HCT116 (cell line): ENCODE measurements around the gene SLC25A12. TPM values are rescaled to one million over a fixed set of nuclear protein-coding genes. Genes with fewer than 3 reads are reported as not detected.
A peak's percentile ranks its signal among the peaks of the same experiment; 100 is the strongest.

ENCODE experiments used
- ATAC-seq: fragments of 200-7000 bp; cut with Tn5 transposase; 2 replicates; pipeline ENCODE4 v1.9.1; 2020; ENCODE audit warnings: mild to moderate bottlenecking, moderate library complexity
- BruUV-seq: library from RNA; stranded (reverse); fragments of 400-500 nt; replicated peaks from 2 replicates; lab custom pipeline; 2021; lab: Mats Ljungman, UMichigan
- CTCF ChIA-PET: fragments of 300-600 bp; sonication (Branson Sonifier 250); formaldehyde crosslinking; loops from one replicate; lab custom pipeline; 2021; ENCODE audit warnings: antibody characterized with exemption; lab: Charles Lee
- POLR2A ChIA-PET: fragments of 300-600, 350-600 bp; sonication (Branson Sonifier 250); formaldehyde crosslinking; loops from one replicate; lab custom pipeline; 2021; ENCODE audit warnings: antibody characterized with exemption; lab: Charles Lee
- RAD21 ChIA-PET, 2 experiments: fragments of 300-600 bp; sonication (Branson Sonifier 250); formaldehyde crosslinking; loops; one replicate each; lab custom pipeline; 2023; ENCODE audit warnings: low total read pairs in 2 of 2; ENCODE audit not compliant: uncharacterized antibody in 2 of 2, unreplicated experiment in 2 of 2, low non-redundant PET in 1 of 2; lab: Charles Lee
- DNase-seq: peaks from one replicate; pipeline ENCODE4 v3.0.0-alpha.2; 2010; ENCODE audit warnings: low read depth, low spot score
- H2AFZ ChIP-seq: fragments of 200-600 bp; shearing (Covaris generic), sonication (generic); 2 replicates; pipeline ENCODE4 v1.6.1; 2017; ENCODE audit warnings: low read depth, mixed run types, mixed read lengths, antibody characterized with exemption, low read length; ENCODE audit not compliant: poor library complexity, severe bottlenecking
- H3K27ac ChIP-seq: 2 replicates; pipeline ENCODE4 v1.5.1; 2012; ENCODE audit warnings: low read depth, low read length
- H3K27me3 ChIP-seq: fragments of 200-600 bp; sonication (generic); 2 replicates; pipeline ENCODE4 v1.6.1; 2016; ENCODE audit warnings: mixed run types, low read length, mixed read lengths; ENCODE audit not compliant: insufficient read depth
- H3K36me3 ChIP-seq, 2 experiments: fragments of 200-500 bp in 1 of 2; fragments of 200-600 bp in 1 of 2; sonication (Bioruptor generic) in 1 of 2; sonication (generic) in 1 of 2; 2 replicates each; pipeline versions ENCODE4 v1.5.1 to v1.6.1; 2014 to 2016; ENCODE audit warnings: low read length in 2 of 2, inconsistent platforms in 1 of 2, mixed read lengths in 1 of 2, mixed run types in 1 of 2; ENCODE audit not compliant: insufficient read depth in 2 of 2, control insufficient read depth in 1 of 2
- H3K4me1 ChIP-seq, 2 experiments: fragments of 200-600 bp in 1 of 2; sonication (generic) in 1 of 2; 2 replicates each; pipeline versions ENCODE4 v1.5.1 to v1.6.1; 2012 to 2017; ENCODE audit warnings: low read length in 2 of 2, inconsistent platforms in 1 of 2, mild to moderate bottlenecking in 1 of 2, mixed read lengths in 1 of 2, mixed run types in 1 of 2, moderate library complexity in 1 of 2; ENCODE audit not compliant: insufficient read depth in 2 of 2, control insufficient read depth in 1 of 2
- H3K4me2 ChIP-seq: fragments of 200-600 bp; sonication (generic); 2 replicates; pipeline ENCODE4 v1.6.1; 2017; ENCODE audit warnings: mixed run types, low read length, mixed read lengths
- H3K4me3 ChIP-seq, 2 experiments: fragments of 200-600 bp in 1 of 2; sonication (generic) in 1 of 2; replicated peaks in 1 of 2; 2 replicates each; pipeline ENCODE4 v1.5.1; 2011 to 2016; ENCODE audit warnings: low read length in 2 of 2, control low read depth in 1 of 2, low read depth in 1 of 2, mild to moderate bottlenecking in 1 of 2, mixed read lengths in 1 of 2, mixed run types in 1 of 2
- H3K79me2 ChIP-seq: fragments of 200-600 bp; sonication (generic); 2 replicates; pipeline ENCODE4 v1.6.1; 2017; ENCODE audit warnings: mild to moderate bottlenecking, mixed run types, low read length, moderate library complexity, mixed read lengths; ENCODE audit not compliant: insufficient read depth
- H3K9ac ChIP-seq: fragments of 200-600 bp; sonication (generic); 2 replicates; pipeline ENCODE4 v1.6.1; 2016; ENCODE audit warnings: low read length, mixed read lengths
- H3K9me2 ChIP-seq: fragments of 200-600 bp; sonication (generic), shearing (Covaris generic); 2 replicates; pipeline ENCODE4 v1.6.1; 2017; ENCODE audit warnings: mixed run types, mild to moderate bottlenecking, moderate library complexity; ENCODE audit not compliant: insufficient read depth
- H3K9me3 ChIP-seq, 2 experiments: fragments of 200-500 bp in 1 of 2; fragments of 200-600 bp in 1 of 2; sonication (Bioruptor generic) in 1 of 2; sonication (generic) in 1 of 2; 2 replicates each; pipeline ENCODE4 v1.6.1; 2014 to 2017; ENCODE audit warnings: low read length in 2 of 2, mixed read lengths in 2 of 2, inconsistent platforms in 1 of 2, low read depth in 1 of 2, mild to moderate bottlenecking in 1 of 2, mixed run types in 1 of 2, moderate library complexity in 1 of 2; ENCODE audit not compliant: control insufficient read depth in 1 of 2, insufficient read depth in 1 of 2
- H4K20me1 ChIP-seq: fragments of 200-600 bp; sonication (generic), shearing (Covaris generic); 2 replicates; pipeline ENCODE4 v1.6.1; 2017; ENCODE audit warnings: mixed run types, mild to moderate bottlenecking, moderate library complexity; ENCODE audit not compliant: insufficient read depth
- ATF3 ChIP-seq: IDR thresholded peaks from 2 replicates; pipeline ENCODE4 v1.6.1; 2012
- CBX3 ChIP-seq: IDR thresholded peaks from 2 replicates; pipeline ENCODE4 v1.6.1; 2012; ENCODE audit warnings: low read depth
- CEBPB ChIP-seq: IDR thresholded peaks from 2 replicates; pipeline ENCODE4 v1.6.1; 2012; ENCODE audit warnings: low read depth
- EZH2phosphoT487 ChIP-seq: fragments of 200-600 bp; IDR thresholded peaks from 2 replicates; pipeline ENCODE4 v1.6.1; 2018; ENCODE audit warnings: antibody characterized with exemption, borderline replicate concordance
- FOSL1 ChIP-seq: IDR thresholded peaks from 2 replicates; pipeline ENCODE4 v1.6.1; 2012; ENCODE audit warnings: low read depth
- JUND ChIP-seq: IDR thresholded peaks from 2 replicates; pipeline ENCODE4 v1.6.1; 2012
- MAX ChIP-seq: IDR thresholded peaks from 2 replicates; pipeline ENCODE4 v1.6.1; 2012
- POLR2AphosphoS5 ChIP-seq: IDR thresholded peaks from 2 replicates; pipeline ENCODE4 v1.6.1; 2011; ENCODE audit warnings: mild to moderate bottlenecking, low read depth, low read length, moderate library complexity
- RAD21 ChIP-seq: IDR thresholded peaks from 2 replicates; pipeline ENCODE4 v1.6.1; 2012; ENCODE audit warnings: low read depth, mild to moderate bottlenecking
- SIN3A ChIP-seq: IDR thresholded peaks from 2 replicates; pipeline ENCODE4 v1.6.1; 2012; ENCODE audit warnings: low read depth
- SP1 ChIP-seq: IDR thresholded peaks from 2 replicates; pipeline ENCODE4 v1.6.1; 2012; ENCODE audit warnings: low read depth
- SRF ChIP-seq: IDR thresholded peaks from 2 replicates; pipeline ENCODE4 v1.6.1; 2012; ENCODE audit warnings: low read depth
- TCF7L2 ChIP-seq: IDR thresholded peaks from 2 replicates; pipeline ENCODE4 v1.7.0; 2011; ENCODE audit warnings: borderline replicate concordance, inconsistent platforms; ENCODE audit not compliant: insufficient read depth, insufficient read length; ENCODE audit errors: extremely low read depth
- ZFX ChIP-seq: fragments of 450-650 bp; IDR thresholded peaks from 2 replicates; pipeline ENCODE4 v1.6.1; 2017
- intact Hi-C: fragments of 100-400 bp; cut with micrococcal nuclease; formaldehyde crosslinking; loops from 2 replicates; pipeline ENCODE4 v1.10.0; 2022
- total RNA-seq: library from RNA; stranded (reverse); gene quantifications from one replicate; pipeline ENCODE4 v1.2.1, GENCODE V29; 2021; ENCODE audit not compliant: unreplicated experiment

The SLC25A12 gene
- total RNA-seq, 1 experiment from 2014 or later: 16.0 TPM

GRCh38 chr2:171807119-171807518 is 86.9 kb downstream of the SLC25A12 start:
- ATAC-seq (peak; percentile 79), DNase-seq (peak; percentile 24)
- Histone ChIP-seq H2AFZ (no peak overlapping the region), H3K9me2 (no peaks in the 10 kb centered on the region), H3K9me3 (no peaks in the 10 kb centered on the region), H3K79me2 (no peaks in the 10 kb centered on the region), H3K4me3 (no peak overlapping the region), H3K9ac (no peak overlapping the region), H3K4me1 (peaks cover 15 to 19% of the 10 kb centered on the region in 2 experiments), H3K4me2 (peak overlapping the region; percentile 24; the same call in 1 of the 2 replicates), H4K20me1 (peaks cover 4% of the 10 kb centered on the region; the same call in 1 of the 2 replicates), H3K27ac (no peak overlapping the region), H3K27me3 (no peaks in the 10 kb centered on the region), H3K36me3 (0 out of 4 replicates have a peak, but pooled peaks cover 0 to 7% of the 10 kb centered on the region in 2 experiments)
- ChIA-PET RAD21 (no interaction called here), POLR2A (no interaction called here), CTCF (interaction anchor here (0.6 kb wide), 1 partner anchor 296 kb away, joined by 3 read pairs; the partner anchor contains the start of gene DLX2)
- no TSS peak for BruUV-seq
- peak; percentile 36; the same call in 1 of the 2 replicates for TF ChIP-seq SP1
- TF ChIP-seq CBX3: peak; percentile 19; the same call in 1 of the 2 replicates
- TF ChIP-seq SIN3A: no peak
- no peak for TF ChIP-seq EZH2phosphoT487
- TF ChIP-seq RAD21: 0 out of 2 replicates have a peak, but pooled peaks have one; percentile 2
- TF ChIP-seq JUND: peak; percentile 58
- TF ChIP-seq TCF7L2: peak; percentile 55
- peak; percentile 57; the same call in 1 of the 2 replicates for TF ChIP-seq FOSL1
- TF ChIP-seq CEBPB: 0 out of 2 replicates have a peak, but pooled peaks have one; percentile 20
- no peak for TF ChIP-seq MAX
- TF ChIP-seq ATF3: no peak
- intact Hi-C loops: no loop called here

- H3K9ac ChIP-seq: no peak overlapping the region
- no peaks in the 10 kb centered on the region for H3K79me2 ChIP-seq
- intact Hi-C loops: loop anchor here (5.0 kb wide), 1 partner anchor 232 kb away; no protein-coding TSS in a partner anchor
- ChIA-PET CTCF (no interaction called here), POLR2A (no interaction called here), RAD21 (no interaction called here)
- H2AFZ ChIP-seq: no peak overlapping the region
- H3K4me2 ChIP-seq: no peak overlapping the region
- no peak for ATAC-seq
- 0 out of 4 replicates have a peak, but pooled peaks cover 0 to 7% of the 10 kb centered on the region in 2 experiments for H3K36me3 ChIP-seq
- H3K9me3 ChIP-seq: no peaks in the 10 kb centered on the region
- peaks cover 15 to 19% of the 10 kb centered on the region in 2 experiments for H3K4me1 ChIP-seq
- peaks cover 4% of the 10 kb centered on the region; the same call in 1 of the 2 replicates for H4K20me1 ChIP-seq
- H3K9me2 ChIP-seq: no peaks in the 10 kb centered on the region
- no peak for DNase-seq
- no peaks in the 10 kb centered on the region for H3K27me3 ChIP-seq
- no peak overlapping the region for H3K27ac ChIP-seq
- TF ChIP-seq ATF3 (no peak), MAX (no peak), ZFX (no peak), EZH2phosphoT487 (no peak), SRF (no peak), POLR2AphosphoS5 (no peak)
- no TSS peak for BruUV-seq
- H3K4me3 ChIP-seq: no peak overlapping the region
Measured at GRCh38 chr2:171804456-171804855, 89.6 kb downstream of the SLC25A12 start.
